Esophagus (tissue), 2 donors: ENCODE data around the gene CCDC6. TPM values are rescaled to one million over a fixed set of nuclear protein-coding genes. Genes with fewer than 3 reads are reported as not detected.
"Not testable (repeated sequence)": the region's sequence is repeated elsewhere in the genome, so short reads cannot be mapped to it uniquely, and the experiment has no call there.

ENCODE experiments used
- H3K27ac ChIP-seq, 2 donors: one replicate each; pipeline ENCODE4 v1.5.1; 2013; ENCODE audit warnings: low read depth in 2 of 2, mild to moderate bottlenecking in 2 of 2, inconsistent platforms in 1 of 2, low read length in 1 of 2, moderate library complexity in 1 of 2
- H3K27me3 ChIP-seq, 2 donors: one replicate each; pipeline ENCODE4 v1.6.1; 2013; ENCODE audit warnings: low read length in 2 of 2, control low read depth in 1 of 2, mild to moderate bottlenecking in 1 of 2; ENCODE audit not compliant: insufficient read depth in 2 of 2, control insufficient read depth in 1 of 2
- H3K36me3 ChIP-seq, 2 donors: one replicate each; pipeline ENCODE4 v1.6.1; 2013; ENCODE audit warnings: low read length in 1 of 2; ENCODE audit not compliant: control insufficient read depth in 2 of 2, insufficient read depth in 2 of 2
- H3K4me1 ChIP-seq, 2 donors: one replicate each; pipeline ENCODE4 v1.6.1; 2013; ENCODE audit warnings: low read length in 1 of 2; ENCODE audit not compliant: control insufficient read depth in 2 of 2, insufficient read depth in 2 of 2
- H3K4me3 ChIP-seq, 2 donors: one replicate each; pipeline ENCODE4 v1.5.1; 2013; ENCODE audit warnings: low read length in 2 of 2, mild to moderate bottlenecking in 2 of 2, low read depth in 1 of 2, moderate library complexity in 1 of 2
- H3K9me3 ChIP-seq, 2 donors: one replicate each; pipeline ENCODE4 v1.6.1; 2013; ENCODE audit warnings: mild to moderate bottlenecking in 2 of 2, low read depth in 1 of 2, low read length in 1 of 2, moderate library complexity in 1 of 2; ENCODE audit not compliant: control insufficient read depth in 2 of 2, insufficient read depth in 1 of 2
- WGBS, 2 donors: extraction: QIAGEN DNeasy Blood & Tissue Kit; methylation state at CpG; one replicate each; pipeline ENCODE4 v1.1.7; 2013; 5-methylcytosine and 5-hydroxymethylcytosine counted together
- polyA plus RNA-seq, 2 donors: library from polyadenylated mRNA; stranded (reverse); fragments of 200-250 nt; gene quantifications; one replicate each; pipeline ENCODE4 v1.2.3, GENCODE V29; 2013
- donor health status: healthy with polysubstance abuse.
- donor health status: Bipolar disorder and iron deficiency.

CCDC6 gene
- polyA plus RNA-seq, 2 donors, result 23.2 to 25.9 TPM

- Histone ChIP-seq H3K36me3 (peaks cover 13% of the 10 kb centered on the region in 2 donors), H3K9me3 (no peaks in the 10 kb centered on the region), H3K27ac (no peak overlapping the region), H3K4me1 (no peaks in the 10 kb centered on the region), H3K4me3 (no peak overlapping the region), H3K27me3 (no peaks in the 10 kb centered on the region)
- WGBS, 2 donors, result 90 to 100% methylated on average over 1 of the region's 1 CpG
Measured at GRCh38 chr10:59799421-59799820, 106.9 kb downstream of the CCDC6 start.

DNA sequence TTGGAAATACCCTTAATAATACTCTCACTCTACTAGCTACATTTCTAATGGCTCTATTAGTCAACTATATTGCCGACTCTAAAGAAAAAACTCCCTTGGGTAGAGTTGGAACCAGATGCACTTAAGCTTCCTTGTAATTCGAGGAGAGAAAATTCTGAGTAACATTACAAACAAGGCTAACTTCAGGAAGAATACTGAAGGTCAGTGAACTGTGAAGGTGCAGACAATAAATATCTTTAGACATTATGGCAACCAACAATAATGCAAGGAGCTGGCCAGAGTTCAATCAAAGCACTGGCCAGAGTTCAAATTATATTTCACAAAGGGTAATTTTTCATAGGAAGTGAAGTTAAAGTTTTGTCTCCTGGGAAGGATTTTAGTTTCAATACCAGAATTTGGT is 112.4 kb downstream of the CCDC6 start:
- H3K27ac ChIP-seq, result no peak overlapping the region
- 39 to 48% methylated on average over 2 of the region's 2 CpGs for WGBS, 2 donors
- H3K9me3 ChIP-seq, result no peaks in the 10 kb centered on the region
- peaks cover 12 to 17% of the 10 kb centered on the region in 2 donors for H3K36me3 ChIP-seq
- H3K4me1 ChIP-seq, result no peaks in the 10 kb centered on the region
- H3K27me3 ChIP-seq, result no peaks in the 10 kb centered on the region
- H3K4me3 ChIP-seq, result no peak overlapping the region

- H3K27me3 ChIP-seq, result no peaks in the 10 kb centered on the region
- H3K36me3 ChIP-seq, result peaks cover 12 to 15% of the 10 kb centered on the region in 2 donors
Measured at GRCh38 chr10:59792812-59793211, 113.5 kb downstream of the CCDC6 start.

DNA sequence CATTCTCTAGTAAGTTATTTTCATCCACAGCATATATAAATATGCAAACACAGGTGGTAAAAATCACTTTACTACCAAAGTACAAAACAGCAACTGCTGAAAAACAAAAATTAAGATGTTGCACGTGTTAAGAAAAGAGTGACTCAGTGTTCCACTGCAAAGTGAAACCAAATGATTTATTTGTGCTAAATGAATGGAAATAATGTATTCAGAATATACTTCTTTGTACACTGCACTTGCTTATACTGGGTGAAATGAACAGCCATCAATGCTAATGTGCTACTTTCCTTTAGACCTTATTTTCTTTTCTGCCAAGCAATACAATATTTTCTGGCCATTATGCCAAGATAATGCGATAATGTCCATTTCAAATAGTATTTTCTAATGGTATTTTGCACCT is 114.8 kb downstream of the CCDC6 start:
- Histone ChIP-seq H3K4me1 (no peaks in the 10 kb centered on the region), H3K27ac (no peak overlapping the region), H3K4me3 (no peak overlapping the region), H3K9me3 (no peaks in the 10 kb centered on the region), H3K36me3 (peaks cover 12 to 14% of the 10 kb centered on the region in 2 donors), H3K27me3 (no peaks in the 10 kb centered on the region)
- 66 to 73% methylated on average over 2 of the region's 2 CpGs for WGBS, 2 donors

More at GRCh38 chr10:59792812-59793211, 113.5 kb downstream of the CCDC6 start:
- WGBS, 2 donors, result 81 to 85% methylated on average over 13 of the region's 13 CpGs
- H3K4me1 ChIP-seq, result no peaks in the 10 kb centered on the region
- H3K9me3 ChIP-seq, result no peaks in the 10 kb centered on the region
- no peak overlapping the region for H3K27ac ChIP-seq
- H3K4me3 ChIP-seq, result no peak overlapping the region

GRCh38 chr10:59790080-59790479 is 116.3 kb downstream of the CCDC6 start:
- WGBS, 2 donors, result 47 to 50% methylated on average over 2 of the region's 2 CpGs
- H3K27ac ChIP-seq, H3K4me1 ChIP-seq, H3K4me3 ChIP-seq, H3K9me3 ChIP-seq, H3K27me3 ChIP-seq: not testable (repeated sequence)
- peaks cover 12 to 14% of the 10 kb centered on the region in 2 donors for H3K36me3 ChIP-seq

DNA sequence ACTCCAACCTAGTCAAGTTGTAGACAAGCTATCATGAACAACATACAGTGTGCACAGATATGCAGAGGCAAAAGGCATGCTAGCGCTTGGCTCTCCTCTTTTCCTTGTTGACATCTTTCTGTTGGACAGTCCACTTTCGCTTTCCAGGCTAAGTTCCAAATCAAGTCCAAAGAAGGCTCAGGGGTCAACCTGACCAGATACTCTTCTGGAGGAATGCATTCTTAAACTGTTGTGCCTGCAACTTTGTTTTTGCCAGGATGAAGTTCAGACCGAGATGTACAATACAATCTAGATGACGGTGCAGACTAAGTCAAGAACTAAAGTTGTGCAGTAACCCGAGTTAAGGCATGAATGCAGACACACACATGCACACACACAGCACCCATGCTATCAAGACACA is 117.4 kb downstream of the CCDC6 start:
- not testable (repeated sequence) for H3K27ac ChIP-seq, H3K4me1 ChIP-seq, H3K4me3 ChIP-seq, H3K27me3 ChIP-seq, H3K9me3 ChIP-seq
- H3K36me3 ChIP-seq, result peaks cover 12% of the 10 kb centered on the region in 2 donors
- WGBS, 2 donors, result 85 to 86% methylated on average over 5 of the region's 5 CpGs

DNA sequence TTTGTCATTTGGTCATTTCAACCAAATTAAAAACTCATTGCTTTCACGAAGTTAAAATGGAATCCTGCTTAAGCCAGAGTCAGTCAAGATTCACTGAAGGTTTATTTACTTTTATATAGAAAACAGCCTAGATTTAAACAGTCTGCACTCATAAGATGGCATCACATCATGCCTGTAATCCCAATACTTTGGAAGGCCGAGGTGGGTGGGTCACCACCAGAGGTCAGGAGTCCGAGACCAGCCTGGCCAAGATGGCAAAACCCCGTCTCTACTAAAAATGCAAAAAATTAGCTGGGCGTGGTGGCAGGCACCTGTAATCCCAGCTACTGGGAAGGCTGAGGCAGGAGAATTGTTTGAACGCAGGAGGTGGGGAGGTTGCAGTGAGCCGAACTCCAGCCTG is 119.3 kb downstream of the CCDC6 start:
- H3K27me3 ChIP-seq, H3K4me3 ChIP-seq, H3K4me1 ChIP-seq, H3K27ac ChIP-seq, H3K36me3 ChIP-seq, H3K9me3 ChIP-seq: not testable (repeated sequence)
- 86 to 88% methylated on average over 7 of the region's 7 CpGs for WGBS, 2 donors

DNA sequence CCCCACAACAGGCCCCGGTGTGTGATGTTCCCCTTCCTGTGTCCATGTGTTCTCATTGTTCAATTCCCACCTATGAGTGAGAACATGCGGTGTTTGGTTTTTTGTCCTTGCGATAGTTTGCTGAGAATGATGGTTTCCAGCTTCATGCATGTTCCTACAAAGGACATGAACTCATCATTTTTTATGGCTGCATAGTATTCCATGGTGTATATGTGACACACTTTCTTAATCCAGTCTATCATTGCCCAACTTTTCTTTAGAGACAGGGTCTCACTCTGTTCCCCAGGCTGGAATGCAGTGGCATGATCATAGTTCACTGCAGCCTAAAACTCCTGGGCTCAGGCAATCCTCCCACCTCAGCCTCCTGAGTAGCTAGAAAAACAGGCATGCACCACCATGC is 120.9 kb downstream of the CCDC6 start:
- not testable (repeated sequence) for H3K27ac ChIP-seq, H3K36me3 ChIP-seq, H3K9me3 ChIP-seq, H3K4me3 ChIP-seq, H3K4me1 ChIP-seq, H3K27me3 ChIP-seq
- WGBS, 2 donors, result 100% methylated on average over 2 of the region's 3 CpGs

DNA sequence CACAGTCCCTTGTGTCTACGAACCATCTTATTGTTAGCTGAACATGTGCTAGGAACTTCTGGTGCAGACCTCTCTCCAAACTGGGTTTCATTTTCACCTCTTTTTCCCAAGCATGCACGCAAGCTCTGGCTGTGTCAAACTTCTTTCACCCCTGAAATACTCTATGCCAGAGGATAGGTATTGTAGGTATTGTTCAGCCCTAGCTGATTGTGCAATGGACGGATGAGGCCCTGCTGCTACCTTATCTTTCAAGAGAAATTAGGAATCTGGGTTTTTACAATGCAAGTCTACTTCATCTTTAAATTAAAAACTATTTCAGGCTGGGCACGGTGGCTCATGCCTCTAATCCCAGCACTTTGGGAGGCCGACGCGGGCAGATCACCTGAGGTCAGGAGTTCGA is 124.8 kb downstream of the CCDC6 start:
- H3K27ac ChIP-seq, result no peak overlapping the region
- no peaks in the 10 kb centered on the region for H3K9me3 ChIP-seq
- H3K4me1 ChIP-seq, result no peaks in the 10 kb centered on the region
- no peak overlapping the region for H3K4me3 ChIP-seq
- H3K27me3 ChIP-seq, result no peaks in the 10 kb centered on the region
- WGBS, 2 donors, result 91 to 93% methylated on average over 8 of the region's 8 CpGs
- no peaks in the 10 kb centered on the region for H3K36me3 ChIP-seq

- 74 to 75% methylated on average over 6 of the region's 6 CpGs for WGBS, 2 donors
- Histone ChIP-seq H3K36me3 (no peaks in the 10 kb centered on the region), H3K9me3 (no peaks in the 10 kb centered on the region), H3K4me3 (no peak overlapping the region), H3K27me3 (no peaks in the 10 kb centered on the region), H3K27ac (no peak overlapping the region), H3K4me1 (no peaks in the 10 kb centered on the region)
Measured at GRCh38 chr10:59779756-59780533, 126.4 kb downstream of the CCDC6 start.
